NCI-H1436 treated with DMSO at 0.1 percent for 48 hours (cell line): ENCODE results near the gene RPS6KA2.
"Not testable (repeated sequence)": the region's sequence is repeated elsewhere in the genome, so short reads cannot be mapped to it uniquely, and the experiment has no call there.

Source experiments
- DNase-seq: peaks from one replicate; lab custom pipeline; 2025; lab: John Stamatoyannopoulos, UW

Gene RPS6KA2

DNA sequence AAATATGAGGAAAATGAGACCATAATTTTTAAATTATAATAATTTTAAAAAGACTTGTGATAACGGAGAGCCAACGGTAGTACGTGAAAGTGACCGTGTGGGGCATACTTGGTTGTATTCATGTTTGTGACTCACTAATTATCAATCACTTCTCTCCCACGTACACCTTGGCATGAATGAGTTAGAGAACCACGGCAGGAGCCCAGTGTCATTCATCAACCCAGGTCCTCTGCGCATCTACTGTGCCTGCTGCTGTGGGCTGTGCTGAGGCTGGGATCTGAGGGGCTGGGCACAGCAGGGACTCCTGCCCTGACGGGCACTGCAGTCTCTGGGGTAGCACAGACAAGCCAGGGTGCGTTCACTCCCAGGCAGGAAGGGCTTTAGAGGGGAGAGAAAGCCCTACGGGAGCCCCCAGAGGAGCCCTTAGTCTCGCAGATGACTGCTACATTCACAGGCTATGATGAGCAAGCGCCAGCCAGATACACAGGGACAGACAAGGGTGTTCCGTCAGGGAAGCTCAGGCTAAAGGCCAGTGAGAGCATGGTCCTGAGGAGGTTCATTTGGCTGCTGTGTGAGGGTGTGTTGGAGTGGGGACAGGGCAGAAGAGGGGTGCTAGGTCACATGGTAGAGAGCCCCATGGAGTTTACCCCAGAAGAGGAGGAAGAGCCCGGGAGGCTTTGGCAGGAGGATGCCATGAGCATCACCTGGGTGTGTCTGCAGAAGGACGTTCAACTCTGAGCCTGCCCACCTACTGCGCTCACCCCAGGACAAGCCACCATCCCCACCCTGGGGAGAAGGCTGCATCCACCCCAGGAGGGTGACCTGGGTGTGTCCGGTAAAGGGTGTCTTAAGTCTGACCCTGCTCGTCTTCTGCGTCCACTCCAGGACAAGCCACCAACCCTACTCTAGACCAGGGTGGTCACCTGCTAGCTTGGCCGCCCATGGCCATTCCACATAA, 8.2 kb upstream of the RPS6KA2 start:
- no peak for DNase-seq

DNA sequence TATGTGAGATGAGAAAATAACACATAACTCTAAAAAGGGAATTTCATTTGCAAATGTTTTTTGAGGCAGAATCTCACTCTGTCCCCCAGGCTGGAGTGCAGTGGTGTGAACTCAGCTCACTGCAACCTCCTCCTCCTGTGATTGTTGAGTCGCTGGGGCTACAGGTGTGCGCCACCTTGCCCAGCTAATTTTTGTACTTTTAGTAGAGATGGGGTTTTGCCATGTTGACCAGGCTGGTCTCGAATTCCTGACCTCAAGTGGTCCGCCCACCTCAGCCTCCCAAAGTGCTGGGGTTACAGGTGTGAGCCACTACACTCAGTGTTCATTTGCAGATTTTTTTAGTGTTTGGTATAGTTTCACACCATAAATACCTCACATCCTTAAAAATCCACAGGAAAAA, 7.5 kb upstream of the RPS6KA2 start:
- not testable (repeated sequence) for DNase-seq

DNA sequence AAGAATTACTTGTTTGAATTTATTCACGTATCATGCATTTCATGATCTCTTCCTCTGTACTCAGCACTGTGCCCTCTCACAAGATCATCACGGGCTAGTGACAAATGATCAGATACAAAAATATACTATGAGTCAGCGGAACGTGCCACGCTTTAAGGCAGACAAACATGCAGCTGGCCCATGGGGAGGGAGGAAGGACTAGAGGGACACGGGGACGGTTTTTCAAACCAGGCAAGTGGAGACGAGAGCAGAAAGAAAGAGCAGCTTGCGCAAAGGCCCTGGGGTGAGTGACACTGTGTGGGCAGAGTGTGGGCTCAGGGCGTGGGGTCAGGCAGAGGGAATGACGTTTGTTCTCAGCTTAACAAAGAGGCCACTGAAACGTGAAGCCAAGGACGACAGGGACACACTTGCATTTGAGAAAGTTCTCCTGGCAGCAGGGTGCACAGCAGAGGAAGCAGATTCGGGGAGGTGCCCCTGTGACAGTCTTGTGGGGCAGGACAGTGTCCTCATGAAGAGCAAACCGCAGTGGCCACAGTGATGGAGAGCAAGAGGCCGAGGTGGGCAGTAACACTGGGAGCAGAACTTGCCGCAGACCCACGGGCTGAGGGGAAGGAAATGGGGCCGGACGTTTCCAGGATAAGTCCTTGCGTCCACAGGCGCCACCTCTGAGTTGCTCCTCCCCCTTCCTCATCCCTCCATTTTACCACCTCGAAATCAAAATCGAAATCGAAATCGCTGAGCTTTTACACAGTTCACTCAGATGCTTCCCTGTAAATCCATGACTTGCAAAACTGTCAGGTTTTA, 6.9 kb upstream of the RPS6KA2 start:
- no peak for DNase-seq

DNA sequence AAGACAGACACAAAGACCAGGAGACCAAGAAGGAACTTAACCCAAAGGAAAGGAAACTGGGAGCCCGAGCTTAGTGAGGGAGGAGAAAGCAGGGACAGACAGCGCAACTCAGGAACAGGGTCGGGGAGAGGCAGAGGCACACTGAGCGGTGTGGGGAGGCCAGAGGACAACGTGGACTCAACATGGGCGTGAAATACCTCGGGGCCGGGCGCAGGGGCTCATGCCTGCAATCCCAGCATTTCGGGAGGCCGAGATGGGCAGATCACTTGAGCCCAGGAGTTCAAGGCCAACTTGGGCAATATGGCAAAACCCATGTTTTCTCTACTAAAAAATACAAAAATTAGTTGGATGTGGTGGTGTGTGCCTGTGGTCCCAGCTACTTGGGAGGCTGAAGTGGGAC, 5.7 kb upstream of the RPS6KA2 start:
- DNase-seq, result no peak

DNA sequence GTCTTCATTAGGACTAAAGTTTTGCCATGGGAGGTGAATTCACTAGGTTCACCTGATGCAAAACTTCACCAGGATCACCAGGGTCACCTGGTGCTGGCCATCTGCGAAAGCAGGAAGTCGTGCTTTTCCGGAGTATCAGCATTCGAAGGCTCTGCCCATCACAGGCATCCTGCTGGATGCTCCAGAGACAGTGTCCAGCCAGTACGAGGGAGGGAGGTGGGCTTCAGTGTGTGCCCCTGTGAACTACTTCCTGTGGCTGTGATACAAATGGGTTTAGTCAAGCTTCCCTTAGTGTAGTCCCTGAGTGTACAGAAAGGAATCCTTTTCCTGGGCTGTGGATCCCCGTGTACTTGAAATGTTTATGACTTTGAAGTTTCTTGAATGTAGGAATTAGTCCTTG, 3.4 kb upstream of the RPS6KA2 start:
- no peak for DNase-seq

DNA sequence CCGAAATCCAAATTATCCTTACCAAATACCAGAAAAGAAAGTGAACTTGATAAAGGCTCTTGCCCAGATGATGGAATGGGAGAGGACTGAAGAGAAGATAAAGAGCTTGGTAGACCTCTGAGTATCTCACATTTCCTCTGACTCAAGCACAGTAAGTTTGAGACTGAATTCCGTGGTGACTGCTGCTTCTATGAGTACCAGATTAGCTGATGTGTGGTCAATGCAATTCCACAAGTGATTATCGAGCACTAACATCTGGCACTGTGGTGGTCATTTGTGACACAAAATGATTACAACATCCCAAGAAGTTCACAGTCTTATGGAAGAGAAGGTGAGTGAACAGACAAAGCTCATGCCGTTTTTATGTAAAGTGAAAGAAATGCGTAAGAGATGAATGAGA, 2.6 kb upstream of the RPS6KA2 start:
- DNase-seq, result no peak

DNA sequence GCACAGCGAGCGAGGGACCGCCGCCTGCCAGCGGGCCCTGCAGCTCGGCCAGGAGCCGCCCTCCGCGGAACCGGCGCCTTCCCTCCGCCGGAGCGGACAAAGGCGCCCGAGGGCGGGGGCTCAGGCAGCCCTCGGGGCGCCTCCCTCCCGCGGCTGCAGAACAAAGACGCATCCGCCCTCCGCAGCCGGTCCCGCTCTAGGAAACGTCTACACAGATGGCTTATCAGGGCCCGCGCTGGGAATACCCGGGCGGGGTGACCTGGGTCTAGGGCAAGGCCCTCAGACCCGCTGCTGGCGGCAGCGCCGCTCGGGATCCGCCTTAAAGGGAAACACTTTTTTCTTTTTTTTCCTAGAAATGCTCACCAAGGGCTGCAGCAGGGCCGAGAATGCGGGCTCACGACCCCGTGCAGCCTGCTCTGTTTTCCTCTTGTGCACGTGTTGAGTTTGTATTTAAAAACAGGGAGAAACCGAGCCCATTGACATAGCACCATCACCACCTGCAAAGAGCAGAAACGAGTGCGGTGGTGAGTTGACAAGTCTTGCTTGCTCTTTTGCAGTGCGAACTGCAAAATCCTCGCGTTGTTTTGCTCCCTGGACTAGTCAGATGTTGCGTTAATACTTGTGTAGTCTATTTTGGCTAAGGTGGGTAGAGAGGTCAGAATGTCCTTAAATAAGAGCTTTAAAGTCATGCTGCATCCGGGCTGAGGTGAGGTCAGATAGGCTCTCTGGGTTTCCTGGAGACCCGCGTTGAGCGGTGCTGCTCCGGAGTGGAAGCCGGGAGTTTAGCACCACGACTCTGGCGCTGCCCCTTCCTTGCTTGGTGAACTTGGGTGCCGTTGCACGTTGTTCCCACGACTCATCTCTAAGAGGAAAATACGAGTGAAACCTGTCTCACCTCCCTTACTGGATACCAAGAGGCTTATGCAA, 1.1 kb upstream of the RPS6KA2 start:
- DNase-seq, result no peak

DNA sequence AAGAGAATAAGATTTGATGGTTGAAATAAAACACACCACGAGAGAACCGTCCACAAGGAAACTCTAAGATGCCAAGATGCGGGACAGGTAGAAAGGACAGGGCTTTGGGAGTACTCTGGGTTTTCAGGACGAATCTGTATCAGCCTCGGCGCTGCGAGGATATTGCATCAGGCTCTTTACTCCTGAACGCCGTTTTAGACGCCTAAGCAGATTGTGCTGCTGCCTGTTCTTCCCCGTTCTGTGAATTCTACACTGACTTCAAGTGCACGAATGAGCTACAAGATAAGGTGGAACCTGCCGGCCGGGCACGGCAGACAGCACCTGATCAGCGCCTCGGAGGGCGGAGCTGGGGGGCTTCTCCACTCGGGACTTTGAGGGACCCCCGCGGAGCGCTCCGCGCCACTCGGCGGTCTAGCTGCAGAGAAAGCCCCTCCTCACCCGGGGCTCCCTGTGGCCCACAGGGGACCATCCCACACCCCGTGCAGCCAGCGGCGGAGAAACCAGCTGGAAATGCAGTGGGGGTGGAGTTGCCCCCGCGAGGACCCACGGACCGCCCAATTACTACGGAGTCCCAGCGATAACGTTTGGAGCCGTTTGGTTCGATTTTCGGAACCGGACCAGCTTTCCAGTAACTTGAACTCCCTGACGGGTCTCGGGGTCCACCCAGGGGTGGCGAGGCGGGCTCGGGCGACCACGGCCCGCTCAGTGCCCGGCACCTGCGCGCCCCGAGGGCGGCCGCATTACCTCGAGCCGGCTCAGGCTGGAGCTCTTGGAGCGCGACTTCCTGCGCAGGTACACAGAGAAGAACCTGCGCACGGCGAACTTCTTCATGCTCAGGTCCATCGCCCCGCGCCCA, 646 bp downstream of the RPS6KA2 start:
- no peak for DNase-seq

DNA sequence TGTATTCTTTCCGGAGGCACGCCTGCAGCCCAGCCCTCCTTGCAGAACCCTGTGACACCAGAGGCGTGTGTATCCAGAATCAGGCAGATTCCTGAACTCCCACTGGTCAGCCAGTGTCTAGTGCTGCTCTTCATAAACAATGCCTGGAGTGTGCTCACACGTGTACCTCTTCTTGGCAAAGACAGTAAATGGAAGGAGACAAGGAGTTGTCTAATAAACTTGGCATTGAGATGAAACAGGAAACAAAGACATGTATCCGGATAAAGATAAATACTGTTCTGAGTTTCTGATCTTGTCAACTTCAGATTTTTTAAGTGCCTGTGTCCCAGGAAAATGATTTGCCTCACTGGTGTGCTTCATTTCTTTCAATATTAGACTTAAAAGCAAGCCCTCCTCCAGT, 1.7 kb downstream of the RPS6KA2 start:
- no peak for DNase-seq

DNA sequence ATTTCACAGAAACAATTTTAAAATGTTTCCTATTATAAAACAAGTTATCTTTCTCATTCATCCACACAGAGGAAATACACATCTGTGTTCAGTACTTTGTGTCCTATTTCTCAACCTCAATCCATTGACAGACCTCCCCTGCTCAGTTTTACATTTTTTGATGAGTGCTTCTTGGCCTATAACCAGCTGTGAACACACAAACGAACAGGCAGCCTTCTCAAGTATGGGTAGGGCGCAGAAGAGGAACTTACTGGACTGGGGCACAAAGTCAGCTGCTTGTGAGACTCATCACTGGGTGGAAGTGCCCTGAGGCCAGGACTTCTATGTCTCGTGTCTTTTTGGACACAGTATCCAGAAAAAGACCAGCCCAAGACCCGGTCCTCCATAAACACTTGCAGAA, 2.8 kb downstream of the RPS6KA2 start:
- DNase-seq, result no peak

DNA sequence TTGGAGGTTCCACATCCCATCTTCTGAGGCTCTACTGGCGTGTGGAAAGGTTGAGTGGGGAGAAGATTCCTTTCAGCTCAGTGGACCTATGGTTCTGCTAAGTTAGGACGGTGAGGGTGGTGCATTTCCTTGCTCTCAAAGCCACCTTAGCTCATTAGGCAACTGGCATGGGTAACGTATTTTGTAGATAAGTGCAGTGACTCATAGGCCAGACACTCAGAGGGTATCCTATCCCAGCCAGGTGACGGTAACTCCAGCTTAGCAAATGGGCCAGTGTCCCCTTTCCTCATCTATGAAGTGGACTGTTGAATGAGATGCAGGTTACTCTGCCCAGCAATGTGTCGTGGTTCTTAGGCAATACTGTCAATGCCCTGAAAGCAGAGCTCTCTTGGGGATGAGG, 3.7 kb downstream of the RPS6KA2 start:
- DNase-seq, result no peak

DNA sequence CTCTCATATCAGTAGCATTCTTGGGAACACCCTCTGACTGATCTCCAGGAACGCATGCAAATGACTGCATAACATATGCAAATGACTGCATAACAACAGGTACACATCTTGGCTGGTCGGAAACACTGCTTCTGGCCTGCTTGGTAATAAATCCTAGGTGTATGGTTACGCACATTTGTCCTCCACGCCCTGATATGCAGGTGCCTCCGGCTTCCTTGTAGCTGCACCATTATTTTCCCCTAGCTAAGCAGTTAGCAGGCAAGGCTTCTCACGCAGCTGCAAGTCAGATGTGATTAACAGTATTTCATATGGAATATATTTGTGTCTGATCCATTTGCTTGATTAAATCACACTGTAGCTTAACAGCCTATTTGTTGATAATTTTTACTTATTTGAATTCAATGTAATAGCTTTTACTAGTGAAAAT, 5.9 kb downstream of the RPS6KA2 start:
- no peak for DNase-seq

DNA sequence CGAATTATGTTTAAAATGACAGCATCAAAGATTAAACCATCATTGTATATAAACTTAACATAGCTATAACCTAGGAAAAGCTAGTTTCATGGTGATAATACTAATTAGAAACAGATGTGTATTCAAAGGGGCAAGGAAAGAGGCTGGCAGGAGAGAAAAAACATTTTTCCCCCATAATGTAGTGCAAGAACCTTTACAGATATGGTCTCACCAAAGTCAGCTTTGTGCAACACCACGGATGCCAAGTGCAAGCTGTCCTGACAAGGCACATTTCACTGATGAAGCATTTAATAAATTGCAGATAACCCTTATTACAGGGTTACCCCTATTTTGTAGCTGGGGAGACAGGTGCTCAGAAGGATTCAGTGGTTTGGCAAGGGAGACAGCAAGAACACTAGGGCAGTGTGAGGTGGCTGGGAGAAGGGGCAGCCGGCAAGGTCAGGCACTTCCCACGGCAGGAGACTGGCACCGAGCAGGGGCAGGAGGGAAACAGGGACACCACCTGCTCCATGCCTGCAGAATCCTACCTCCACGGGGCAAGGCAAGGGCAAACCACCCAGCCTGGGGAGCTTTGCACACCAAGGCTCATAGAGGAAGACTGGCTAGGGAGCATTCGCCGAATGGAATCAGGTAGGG, 6.5 kb downstream of the RPS6KA2 start:
- no peak for DNase-seq

DNA sequence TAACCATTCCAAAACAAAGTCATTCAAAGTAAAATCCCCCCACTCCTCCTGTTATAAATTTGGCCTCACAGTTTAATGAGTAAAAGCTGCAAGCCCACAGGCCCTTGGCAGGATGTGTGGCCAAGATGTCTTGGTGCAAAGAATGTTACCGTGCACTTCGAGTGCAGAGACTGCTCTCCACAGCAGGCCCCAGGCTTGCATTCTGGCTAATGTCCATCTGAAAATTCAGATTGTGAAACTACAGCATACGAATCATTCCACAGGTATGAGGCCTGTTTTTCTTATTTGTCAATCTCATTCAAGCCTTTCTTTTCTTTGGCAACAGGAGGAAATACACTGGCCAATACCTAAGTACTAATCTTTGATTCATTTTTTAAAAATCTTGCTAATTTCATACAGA, 7.1 kb downstream of the RPS6KA2 start:
- no peak for DNase-seq

DNA sequence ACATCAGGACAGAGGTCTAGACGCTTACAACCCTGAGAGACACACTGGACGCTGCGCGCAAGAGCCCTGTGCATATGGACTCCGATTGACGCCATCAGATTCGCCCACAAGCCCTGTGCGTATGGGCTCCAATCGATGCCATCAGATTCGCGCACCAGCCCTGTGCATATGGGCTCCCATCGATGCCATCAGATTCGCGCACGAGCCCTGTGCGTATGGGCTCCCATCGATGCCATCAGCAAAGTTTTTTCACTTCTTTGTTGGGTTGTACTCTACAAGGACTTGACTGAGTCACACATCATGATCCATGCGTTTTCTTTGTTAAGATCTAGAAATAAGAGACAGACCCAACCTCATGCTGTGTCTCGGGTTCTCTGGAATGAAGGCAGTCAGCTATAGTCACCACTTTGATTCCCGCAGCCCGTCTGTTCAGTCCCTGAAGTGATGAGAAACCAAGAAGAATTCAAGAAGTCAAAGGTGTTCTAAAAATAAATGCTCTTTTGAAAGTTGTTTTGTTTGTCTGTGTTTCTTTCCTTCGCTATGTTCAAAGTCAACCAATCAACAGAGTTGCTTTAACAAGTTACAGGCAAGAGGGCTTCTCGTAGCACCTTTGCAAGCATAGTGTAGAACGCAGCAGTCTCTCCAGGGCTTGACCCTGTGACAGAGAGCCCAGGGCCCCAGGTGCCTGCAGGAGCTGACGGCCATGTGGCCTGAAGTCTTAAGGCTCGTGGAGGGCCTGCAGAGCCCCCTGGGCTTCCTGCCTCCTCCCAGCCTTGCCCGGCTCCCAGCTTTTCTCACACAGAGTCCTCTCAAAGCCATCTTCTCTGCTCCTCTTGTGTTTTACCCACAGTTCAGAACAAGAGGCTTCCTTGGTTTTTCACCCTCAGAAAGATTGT, 7.9 kb downstream of the RPS6KA2 start:
- DNase-seq, result no peak

DNA sequence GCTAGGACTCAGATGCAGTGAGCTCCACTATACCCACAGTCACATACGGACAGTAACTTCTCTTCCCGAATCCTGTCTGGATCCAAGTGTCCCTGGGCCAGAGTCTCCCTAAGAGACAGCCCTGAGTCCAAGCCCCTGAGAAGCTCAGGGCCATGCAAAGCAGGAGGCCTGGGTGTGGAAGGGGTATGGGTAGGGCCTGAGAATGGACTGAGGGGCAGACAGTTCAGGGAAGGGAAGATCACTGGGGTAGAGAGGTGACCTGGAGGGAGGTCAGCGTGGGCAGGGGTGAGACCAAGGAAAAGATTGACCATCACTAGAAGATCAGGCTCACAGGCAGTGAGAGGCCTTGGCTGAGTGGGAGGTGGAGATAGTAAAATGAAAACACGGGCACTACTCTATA, 8.8 kb downstream of the RPS6KA2 start:
- no peak for DNase-seq

DNA sequence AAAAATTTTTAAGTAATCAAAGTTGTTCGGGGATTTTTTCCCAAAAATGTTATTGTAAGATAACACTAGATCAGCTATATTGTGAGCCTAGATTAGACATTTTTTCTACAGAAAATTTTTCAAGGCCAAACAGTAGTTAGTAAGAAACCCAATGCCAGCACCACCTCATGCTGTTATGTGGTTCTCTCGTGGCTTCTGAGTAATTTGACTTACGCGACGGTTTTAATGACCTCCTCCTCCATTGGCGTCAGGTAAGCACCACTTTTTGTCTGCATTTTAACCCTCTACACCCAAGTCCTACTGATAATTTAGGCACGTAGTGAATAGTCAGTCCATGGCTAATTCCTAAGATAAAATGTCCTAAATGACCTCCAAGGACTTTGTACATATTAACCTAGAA, 9.7 kb downstream of the RPS6KA2 start:
- DNase-seq, result no peak

DNA sequence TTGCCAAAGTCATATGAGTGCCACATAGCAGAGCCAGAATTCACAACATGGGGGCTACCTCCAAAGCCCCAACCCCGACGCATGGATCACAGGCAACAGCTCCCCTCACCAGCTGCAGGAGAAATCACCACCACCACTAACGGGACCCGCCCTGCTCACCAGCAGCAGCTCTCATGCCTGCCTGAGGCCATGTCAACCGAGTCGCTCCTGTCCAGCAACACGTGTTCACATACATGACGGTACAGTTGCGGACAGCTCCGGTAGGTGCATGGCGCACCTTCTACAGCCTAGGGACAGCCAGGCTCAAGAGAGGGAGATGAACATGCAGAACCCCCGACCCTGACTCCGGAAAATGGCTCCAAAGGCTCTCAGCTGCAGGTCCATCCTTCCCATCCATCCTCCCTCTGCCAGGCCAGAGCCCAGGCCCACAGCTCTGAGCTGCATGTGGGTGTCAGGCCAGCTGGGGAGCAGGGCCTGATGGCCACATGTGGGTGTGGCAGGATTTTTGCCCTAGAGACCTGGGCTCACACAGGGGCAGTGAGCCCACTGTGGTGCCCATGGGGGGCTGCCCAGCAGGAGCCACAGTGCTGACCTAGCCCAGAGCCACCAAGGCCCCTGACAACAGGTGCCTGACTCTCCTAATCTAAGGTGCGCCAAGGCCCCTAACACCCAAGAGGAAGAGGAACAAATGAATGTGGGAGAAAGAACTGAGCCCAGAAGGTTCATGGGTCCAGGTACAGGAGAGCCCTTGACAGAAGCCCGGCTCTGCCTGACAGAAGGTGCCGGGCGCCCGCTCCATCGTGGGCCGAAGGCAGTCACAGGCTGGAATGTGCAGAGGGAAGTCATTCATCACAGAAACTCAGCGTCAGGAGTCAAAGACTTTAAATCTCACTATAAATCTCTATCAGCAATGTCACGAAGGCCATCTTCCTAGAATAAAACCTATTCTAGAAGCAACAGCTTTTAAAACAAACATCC, 10.5 kb downstream of the RPS6KA2 start:
- DNase-seq, result no peak
